ENCODE data around the gene TEX50.
"Not testable (repeated sequence)": the region's sequence is repeated elsewhere in the genome, so short reads cannot be mapped to it uniquely, and the experiment has no call there.

Gene TEX50

DNA sequence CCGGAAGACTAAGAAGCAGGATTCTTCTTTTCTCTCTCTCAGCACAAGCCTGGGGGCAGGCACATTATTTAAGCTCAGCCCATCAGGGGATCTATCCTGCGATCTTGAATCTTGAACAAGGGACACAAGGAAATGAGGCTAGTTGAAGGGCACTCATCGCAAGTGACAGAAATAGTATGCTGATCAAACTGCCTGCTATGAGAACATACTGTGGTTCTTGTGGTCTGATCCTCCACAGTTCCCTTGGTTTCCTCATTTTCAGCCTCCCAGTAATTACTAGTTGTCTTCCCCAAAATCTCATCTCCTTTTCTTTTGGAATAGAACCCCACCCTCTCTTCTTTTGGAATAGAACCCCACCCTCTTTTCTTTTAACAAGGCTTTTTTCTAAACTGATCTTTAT lies 28.0 kb downstream of the TEX50 start:
- DNase-seq (no peak), ATAC-seq (no peak)

DNA sequence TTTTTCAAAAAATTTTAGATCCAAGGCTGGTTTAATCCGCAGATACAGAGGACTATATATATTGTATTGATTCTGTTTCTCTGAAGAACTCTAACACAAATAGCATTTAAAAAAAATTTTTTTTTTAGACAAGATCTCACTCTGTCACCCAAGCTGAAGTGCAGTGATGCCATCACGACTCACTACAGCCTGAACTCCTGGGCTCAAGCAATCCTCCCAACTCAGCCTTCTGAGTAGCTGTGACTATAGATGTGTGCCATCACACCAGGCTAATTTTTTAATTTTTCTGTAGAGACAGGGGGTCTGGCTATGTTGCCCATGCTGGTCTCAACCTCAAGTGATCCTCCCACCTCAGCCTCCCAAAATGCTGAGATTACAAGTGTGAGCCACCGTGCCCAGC lies 31.5 kb downstream of the TEX50 start:
- ATAC-seq (no peak), DNase-seq (no peak)

DNA sequence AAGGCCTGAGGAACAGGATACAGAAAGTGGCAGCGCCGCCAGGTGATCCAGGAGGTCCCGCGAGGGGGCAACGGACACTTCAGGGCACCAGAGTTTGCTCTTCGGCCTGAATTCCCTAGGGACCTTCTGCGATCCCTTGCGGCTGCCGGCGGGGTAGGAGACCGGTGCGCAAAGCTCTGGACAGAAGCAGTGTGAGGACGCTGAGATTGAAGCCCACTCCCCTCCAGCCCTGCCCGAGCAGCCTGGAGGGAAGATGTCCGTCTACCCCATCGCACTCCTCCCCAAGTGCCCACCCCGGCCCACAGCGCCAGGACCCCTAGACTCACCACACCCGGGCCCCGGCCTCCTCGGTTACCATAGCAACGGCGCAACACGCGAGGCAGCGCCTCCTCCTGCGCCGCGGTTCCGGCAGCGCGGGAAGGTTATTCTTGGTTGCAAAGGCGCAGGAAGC lies 34.4 kb downstream of the TEX50 start, which contains the start of gene ANKRD45:
TSS of gene ANKRD45 (minus strand) at position 361 of the 451 bp plus-strand sequence. CDS start 10,433 bp downstream, outside the sequence.
- ATAC-seq (peak; percentile 40), DNase-seq (peak; percentile 40)

DNA sequence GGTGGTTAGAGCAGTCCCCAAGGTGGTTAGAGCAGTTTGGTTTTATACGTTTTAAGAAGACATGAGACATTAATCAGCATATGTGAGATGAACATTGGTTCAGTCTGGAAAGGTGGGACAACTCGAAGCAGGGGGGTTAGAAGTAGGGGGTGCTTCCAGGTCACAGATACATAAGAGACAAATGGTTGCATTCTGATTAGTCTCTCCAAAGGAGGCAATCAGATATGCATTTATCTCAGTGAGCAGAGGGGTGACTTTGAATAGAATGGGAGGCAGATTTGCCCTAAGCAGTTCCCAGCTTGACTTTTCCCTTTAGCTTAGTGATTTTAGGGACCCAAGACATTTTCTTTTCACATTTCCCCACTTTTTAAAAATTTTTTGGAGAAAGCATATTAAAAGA lies 39.4 kb downstream of the TEX50 start:
- ATAC-seq: not testable (repeated sequence)

DNA sequence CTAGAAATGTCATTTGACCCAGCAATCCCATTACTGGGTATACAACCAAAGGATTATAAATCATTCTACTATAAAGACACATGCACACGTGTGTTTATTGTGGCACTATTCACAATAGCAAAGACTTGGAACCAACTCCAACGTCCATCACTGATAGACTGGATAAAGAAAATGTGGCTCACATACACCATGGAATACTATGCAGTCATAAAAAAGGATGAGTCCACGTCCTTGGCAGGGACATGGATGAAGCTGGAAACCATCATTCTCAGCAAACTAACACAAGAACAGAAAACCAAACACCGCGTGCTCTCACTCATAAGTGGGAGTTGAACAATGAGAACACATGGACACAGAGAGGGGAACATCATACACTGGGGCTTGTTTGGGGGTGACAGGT lies 45.0 kb downstream of the TEX50 start:
- ATAC-seq, DNase-seq: not testable (repeated sequence)

More for the DNA sequence above, 39.4 kb downstream of the TEX50 start:
- not testable (repeated sequence) for DNase-seq

DNA sequence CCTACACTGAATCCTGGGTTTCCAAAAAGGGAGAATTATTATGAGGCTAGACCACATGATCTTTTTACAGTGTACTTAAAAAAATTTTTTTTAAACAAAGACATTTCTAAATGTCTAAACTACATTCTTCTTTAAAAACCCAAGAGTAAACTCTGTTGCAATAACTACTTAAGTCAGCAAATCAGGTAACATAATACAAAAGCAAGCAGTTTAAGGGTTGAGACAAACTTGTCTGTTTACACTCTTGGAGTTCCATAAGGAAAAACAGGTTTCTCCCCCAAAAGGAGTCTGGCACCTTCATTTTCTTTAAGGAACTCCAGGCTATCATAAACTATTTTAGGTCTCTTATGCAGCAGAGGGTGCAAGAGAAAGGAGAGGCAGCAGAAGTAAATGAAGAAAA lies 47.0 kb downstream of the TEX50 start:
- ATAC-seq (no peak), DNase-seq (no peak)

DNA sequence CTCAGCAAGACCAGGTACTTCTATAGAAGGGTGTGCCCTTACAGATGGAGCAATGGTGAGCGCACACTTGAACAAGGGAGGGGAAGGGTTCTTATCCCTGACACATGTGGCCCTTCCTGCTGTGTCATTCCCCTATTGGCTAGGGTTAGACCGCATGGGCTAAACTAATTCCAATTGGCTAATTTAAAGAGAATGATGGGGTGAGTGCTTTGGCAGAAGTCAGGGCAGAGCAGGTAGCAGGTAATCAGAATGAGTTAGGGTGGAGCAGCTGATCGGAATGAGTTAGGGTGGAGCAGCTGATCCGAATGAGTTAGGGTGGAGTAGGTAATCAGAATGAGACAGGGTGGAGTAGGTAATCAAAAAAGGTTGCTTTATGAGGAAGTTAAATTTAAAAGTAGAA lies 48.7 kb downstream of the TEX50 start:
- ATAC-seq, DNase-seq: not testable (repeated sequence)

DNA sequence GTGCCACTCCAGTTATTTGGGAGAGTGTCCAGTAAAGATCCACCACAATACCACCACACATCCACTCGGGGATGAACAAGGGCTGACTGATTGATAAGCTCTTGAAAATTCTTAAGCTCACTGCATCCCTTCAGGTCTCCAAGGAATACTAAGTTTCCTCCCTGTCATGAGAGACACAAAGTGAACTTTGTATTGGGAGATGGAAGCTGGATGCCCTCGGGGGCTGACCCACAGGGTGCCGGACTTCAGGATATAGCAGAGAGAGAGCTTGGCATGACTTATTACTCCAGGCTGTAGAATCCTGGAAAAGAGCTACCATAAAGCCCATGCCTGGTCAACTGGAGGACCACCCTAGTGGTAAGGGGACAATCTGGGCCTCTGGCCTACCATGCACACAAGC lies 50.0 kb downstream of the TEX50 start:
- DNase-seq, ATAC-seq: not testable (repeated sequence)
